ENCODE measurements around the gene SLC23A1.
A peak's percentile ranks its signal among the peaks of the same experiment; 100 is the strongest.
"Not testable (repeated sequence)": the region's sequence is repeated elsewhere in the genome, so short reads cannot be mapped to it uniquely, and the experiment has no call there.

Gene SLC23A1

DNA sequence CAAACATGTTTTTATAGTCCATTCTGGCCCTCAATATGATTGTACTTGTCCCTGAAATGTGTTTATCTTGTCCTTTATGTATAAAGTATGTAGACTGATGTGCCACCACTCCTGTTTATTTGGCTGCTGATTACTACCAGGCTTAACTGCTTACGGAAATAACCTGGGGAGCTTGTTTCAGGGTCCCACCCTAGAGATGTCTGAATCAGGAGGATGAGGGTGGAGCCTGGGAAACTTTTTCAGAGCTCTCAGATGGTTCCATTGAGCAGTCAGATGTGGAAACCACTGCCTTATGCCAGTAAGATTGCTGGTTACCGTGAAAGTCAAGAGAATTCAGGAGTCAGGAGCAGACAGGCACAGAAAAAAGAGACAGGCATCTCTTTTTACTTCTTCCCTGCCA is 19.2 kb downstream of the SLC23A1 start:
- no peak for DNase-seq

DNA sequence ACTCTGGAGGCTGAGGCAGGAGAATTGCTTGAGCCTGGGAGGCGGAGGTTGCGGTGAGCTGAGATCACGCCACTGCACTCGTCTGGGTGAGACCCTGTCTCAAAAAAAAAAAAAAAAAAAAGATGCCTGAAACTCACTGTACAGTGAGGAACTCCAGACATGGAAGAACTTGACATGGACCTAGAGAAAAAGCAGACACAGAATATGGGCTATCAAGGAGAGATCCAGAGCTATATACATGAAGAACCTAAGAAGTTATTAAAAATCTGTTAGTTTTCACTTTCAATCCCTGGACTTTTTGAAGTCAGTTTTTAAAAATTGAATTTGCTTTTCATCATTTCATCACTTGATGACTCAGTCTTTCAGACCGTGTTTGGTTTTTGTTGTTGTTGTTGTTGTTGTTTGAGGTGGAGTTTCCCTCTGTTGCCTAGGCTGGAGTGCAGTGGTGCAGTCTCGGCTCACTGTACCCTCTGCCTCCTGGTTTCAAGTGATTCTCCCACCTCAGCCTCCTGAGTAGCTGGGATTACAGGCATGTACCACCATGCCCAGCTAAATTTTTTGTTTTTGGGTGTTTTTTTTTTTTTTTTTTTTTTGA is 21.2 kb downstream of the SLC23A1 start:
- no peak for DNase-seq

DNA sequence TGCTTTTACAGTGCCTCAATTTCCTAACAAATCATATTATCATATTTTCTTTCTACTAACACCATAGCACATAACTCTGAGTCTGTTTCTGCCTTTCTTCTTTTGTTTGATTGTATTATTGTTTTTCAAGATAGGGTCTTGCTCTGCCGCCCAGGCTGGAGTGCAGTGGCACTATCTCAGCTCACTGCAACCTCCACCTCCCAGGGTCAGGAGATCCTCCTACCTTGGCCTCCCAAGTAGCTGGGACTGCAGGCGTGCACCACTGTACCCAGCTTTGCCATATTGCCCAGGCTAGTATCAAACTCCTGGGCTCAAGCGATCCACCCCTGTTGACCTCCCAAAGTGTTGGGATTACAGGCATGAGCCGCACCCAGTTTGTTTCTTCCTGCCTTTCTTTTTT is 22.7 kb downstream of the SLC23A1 start:
- no peak for DNase-seq

DNA sequence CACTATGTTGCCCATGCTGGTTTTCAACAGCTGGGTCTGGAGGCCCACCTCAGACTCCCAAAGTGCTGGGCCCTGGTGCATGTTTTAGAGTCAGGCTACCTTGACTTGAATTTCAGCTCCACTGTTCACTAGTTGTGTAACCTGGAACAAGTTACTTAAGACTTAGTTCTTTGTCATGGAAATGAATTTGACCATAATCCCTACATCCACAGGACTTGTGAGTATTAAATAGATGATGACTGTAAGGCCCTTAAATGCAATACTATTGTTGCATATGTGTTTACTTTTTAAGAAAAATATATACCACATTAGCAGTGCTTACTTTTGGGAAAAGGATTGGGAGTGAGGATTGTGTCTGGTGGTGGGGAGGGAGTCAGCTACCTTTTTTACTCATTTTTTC is 25.0 kb downstream of the SLC23A1 start:
- no peak for DNase-seq

DNA sequence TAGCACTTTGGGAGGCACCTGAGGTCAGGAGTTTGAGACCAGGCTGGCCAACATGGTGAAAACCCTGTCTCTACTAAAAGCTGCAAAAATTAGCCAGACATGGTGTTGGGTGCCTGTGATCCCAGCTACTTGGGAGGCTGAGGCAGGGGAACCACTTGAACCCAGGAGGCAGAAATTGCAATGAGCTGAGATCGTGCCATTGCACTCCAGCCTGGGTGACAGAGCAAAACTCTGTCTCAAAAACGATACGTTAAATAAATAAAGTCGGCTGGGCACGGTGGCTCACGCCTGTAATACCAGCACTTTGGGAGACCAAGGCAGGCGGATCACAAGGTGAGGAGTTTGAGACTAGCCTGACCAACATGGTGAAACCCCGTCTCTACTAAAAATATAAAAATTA is 27.2 kb downstream of the SLC23A1 start:
- not testable (repeated sequence) for DNase-seq

DNA sequence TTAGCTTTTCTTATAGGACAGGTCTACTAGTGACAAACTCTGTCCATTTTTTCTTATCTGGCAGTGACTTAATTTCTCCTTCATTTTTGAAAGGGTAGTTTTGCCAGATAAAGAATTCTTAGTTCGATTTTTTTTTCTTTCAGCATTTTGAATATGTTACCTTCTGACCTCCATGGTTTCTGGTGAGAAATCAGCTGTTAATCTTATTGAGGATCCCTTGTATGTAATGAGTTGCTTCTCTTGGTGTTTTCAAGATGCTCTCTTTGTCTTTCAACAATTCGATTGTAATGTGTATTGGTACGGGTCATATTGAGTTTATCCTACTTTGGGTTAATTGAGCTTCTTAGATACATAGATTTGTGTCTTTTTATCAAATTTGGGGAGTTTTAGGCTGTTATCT is 28.9 kb downstream of the SLC23A1 start:
- no peak for DNase-seq

DNA sequence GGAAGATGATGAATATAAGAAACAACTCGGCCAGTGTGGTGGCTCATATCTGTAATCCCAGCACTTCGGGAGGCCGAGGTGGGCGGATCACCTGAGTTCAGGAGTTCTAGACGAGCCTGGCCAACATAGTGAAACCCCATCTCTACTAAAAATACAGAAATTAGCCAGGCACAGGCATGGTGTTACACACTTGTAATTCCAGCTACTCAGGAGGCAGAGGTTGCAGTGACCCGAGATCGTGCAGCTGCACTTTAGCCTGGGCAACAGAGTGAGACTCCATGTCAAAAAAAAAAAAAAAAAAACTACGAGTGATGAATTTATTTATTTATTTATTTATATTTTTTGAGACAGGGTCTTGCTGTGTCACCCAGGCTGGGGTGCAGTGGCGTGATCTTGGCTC is 35.2 kb downstream of the SLC23A1 start:
- not testable (repeated sequence) for DNase-seq

DNA sequence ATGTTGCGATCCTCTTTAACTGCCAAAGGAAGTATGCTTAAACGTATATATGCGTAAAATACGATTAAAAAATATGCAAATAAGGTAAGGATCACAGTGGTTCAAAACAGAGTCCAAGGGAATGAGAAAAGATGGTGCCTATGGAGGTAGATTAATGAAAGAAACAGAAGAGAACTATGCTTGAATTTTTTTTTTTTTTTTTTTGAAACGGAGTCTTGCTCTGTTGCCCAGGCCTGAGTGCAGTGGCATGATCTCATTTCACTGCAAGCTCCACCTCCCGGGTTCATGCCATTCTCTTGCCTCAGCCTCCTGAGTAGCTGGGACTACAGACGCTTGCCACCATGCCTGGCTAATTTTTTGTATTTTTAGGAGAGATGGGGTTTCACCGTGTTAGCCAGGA is 37.7 kb downstream of the SLC23A1 start:
- DNase-seq, result not testable (repeated sequence)

DNA sequence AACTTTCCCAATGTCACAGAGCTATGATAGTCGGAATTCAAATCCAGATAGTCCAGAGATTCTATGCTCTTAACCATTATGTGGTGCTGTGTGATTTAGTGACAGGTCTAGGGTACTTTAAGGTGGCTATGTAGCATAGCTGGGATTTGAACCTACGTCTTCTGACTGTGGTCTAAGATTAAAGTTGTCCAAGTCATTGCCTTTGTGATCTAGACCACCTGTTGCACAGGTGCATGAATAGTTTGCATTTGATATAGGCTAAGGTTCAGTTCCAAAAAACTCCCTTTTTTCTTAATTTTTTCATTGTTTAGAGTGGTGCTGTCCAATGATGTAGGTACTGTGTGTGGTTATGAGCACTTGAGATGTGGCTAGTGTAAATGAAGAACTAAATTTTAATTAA is 38.9 kb downstream of the SLC23A1 start:
- no peak for DNase-seq

DNA sequence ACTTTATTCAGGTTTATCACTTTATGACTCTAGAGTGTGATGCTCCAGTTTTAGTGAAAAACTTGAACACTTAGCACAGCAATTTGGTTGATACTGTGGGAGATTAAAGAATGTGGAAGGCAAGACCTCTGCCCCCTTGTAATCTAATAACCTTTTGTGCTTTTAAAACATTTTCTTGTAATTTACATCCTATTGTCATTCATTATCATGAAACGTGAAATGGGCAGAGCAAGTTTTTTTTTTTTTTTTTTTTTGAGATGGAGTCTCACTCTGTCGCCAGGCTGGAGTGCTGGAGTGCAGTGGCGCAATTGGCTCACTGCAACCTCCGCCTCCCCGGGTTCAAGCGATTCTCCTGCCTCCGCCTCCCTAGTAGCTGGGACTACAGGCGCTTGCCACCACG is 39.6 kb downstream of the SLC23A1 start:
- DNase-seq, result no peak

DNA sequence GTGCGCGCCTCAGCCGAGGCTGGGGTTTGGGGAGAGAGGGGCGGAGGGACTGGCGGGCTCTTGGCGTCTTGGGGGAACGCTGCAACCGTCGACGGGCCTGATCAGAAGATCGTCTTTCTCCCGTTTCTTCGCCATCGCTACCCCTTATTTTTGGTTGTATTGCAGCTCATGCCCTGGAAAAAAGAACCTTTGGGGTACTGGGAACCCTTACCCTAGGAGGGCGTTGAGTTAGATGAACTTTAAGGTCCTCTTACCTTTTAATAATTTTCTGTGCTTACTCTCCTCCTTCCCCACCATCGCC is 40.7 kb downstream of the SLC23A1 start:
- DNase-seq, result no peak

DNA sequence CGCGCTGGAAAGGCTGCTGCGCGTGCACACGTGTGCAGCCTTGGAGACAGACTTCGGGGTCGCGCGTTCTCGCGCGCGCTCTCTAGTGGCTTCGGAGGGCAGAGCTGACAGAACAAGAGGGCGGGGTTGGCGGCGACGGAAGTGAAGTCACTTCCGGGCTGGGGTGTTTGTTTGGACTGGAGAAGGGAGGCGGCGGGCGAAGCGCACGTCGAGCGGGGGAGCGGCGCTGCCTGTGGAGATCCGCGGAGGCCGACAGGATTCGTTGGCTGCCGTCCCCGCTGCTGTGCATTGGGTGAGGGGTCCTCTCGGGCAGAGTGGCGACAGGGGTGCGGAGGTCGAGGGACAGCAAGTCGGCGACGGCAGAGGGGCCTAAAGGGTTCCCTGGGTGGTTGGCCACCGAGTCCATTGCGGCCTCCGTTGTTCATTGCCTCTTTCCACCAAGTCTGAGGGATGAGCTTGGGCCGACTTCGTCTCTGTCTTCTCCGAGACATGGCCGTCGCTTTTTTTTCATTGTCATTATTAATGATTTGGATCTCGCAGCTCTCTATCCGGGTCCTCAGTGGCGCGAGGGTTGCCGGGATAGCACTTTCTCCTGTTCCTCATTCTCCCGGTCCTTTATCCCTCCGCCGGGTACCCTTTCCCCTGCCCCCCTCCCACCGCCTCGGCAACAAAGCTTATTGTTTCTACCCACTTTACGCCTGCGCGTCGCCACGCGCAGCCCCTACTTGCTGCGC is 41.2 kb downstream of the SLC23A1 start, which contains the start of gene PAIP2:
PAIP2 (plus strand) TSS at position 166 of the 734 bp plus-strand sequence. CDS start 21,931 bp downstream, outside the sequence.
- DNase-seq, result peak; percentile 99

DNA sequence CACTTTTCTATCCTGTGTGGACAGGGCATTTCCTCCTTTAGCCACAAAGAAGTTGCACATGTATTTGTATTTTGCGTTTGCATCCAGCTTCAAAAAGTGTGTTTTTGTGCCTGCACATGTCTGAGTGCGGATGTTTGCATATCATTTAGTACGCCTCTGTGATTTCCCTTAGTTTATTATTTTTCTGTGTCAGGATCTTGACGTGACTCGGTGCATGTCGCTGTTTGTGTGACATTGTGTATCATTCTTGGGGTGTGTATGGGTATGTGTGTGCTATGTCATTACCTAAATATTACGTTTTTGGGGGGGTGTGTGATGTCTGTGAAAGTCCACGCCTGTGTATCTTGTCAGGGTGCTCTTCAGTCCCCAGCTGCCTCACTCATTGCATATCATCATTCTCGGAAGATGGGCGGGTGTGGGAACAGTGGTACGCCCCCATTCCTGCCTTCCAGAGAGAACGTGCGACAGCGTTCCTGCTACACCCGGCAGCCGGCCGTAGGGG is 41.9 kb downstream of the SLC23A1 start:
- no peak for DNase-seq

DNA sequence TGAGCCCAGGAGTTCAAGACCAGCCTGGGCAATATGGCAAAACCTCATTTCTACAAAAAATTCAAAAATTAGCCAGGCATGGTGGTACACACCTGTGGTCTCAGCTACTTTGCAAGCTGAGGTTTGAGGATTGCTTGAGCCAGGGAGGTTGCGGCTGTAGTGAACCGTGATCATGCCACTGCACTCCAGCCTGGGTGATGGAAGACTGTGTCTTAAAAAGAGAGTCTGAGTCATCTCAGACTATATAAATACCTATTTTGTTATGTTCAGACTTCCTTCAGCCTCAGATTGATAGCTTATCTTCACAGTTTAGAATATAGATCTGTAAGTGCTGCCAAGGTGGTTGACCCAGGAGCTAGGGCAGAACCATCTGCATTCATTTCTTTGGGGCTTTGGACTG is 43.0 kb downstream of the SLC23A1 start:
- no peak for DNase-seq

DNA sequence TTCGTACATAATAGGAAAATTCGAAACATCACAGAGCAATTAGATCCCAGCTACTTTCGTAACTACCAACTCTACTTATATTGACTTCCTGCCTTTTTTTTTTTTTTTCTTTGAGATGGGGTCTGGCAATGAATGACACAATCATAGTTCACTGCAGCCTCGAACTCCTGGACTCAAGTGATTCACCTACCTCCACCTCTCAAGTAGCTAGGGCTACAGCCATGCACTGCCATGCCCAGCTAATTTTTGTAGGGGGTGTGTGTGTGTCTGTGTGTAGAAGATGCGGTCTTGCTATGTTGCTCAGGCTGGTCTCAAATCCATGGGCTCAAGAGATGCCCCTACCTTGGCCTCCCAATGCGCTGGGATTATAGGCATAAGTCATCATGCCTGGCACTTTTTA is 47.3 kb downstream of the SLC23A1 start:
- DNase-seq, result no peak
